Breast epithelium (tissue), 3 donors: ENCODE data around the gene TAF4B.

Experiments
- POLR2A ChIP-seq: fragments of 450-650 bp; IDR thresholded peaks from one replicate; pipeline ENCODE4 v1.6.1; 2016; ENCODE audit warnings: antibody characterized with exemption, mild to moderate bottlenecking, moderate library complexity
- POLR2AphosphoS5 ChIP-seq, 3 donors: sonication (generic); formaldehyde crosslinking; IDR thresholded peaks; one replicate each; pipeline ENCODE4 v1.6.1; 2017; ENCODE audit warnings: antibody characterized with exemption in 3 of 3
- TF ChIP-seq, protein P1 (sequence below), 3 donors: fragments of 450-650 bp; IDR thresholded peaks; one replicate each; pipeline ENCODE4 v1.5.1; 2016 to 2017; ENCODE audit warnings: antibody characterized with exemption in 3 of 3, mild to moderate bottlenecking in 3 of 3, moderate library complexity in 3 of 3

DNA sequence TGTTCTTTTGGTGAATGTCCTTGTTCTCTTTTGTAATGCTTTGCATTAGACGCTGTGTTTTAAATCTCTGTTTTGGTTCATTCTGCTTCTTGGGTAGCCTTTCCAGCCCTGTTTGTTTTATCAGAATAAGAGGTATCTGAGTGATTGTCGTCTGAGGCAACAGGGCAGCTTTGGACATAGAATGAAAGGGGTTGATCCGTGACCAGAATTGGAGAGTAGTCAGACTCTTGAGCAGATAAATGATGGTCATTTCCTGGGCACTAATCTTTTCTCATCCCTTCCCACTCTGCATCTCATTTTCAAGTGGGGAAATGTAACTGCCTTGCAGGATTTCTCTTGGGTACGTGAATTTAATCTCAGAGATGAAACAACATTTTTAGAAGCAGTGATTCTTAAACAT is 61.4 kb downstream of the TAF4B start:
- no peak for TF ChIP-seq POLR2A
- TF ChIP-seq, protein P1, sequence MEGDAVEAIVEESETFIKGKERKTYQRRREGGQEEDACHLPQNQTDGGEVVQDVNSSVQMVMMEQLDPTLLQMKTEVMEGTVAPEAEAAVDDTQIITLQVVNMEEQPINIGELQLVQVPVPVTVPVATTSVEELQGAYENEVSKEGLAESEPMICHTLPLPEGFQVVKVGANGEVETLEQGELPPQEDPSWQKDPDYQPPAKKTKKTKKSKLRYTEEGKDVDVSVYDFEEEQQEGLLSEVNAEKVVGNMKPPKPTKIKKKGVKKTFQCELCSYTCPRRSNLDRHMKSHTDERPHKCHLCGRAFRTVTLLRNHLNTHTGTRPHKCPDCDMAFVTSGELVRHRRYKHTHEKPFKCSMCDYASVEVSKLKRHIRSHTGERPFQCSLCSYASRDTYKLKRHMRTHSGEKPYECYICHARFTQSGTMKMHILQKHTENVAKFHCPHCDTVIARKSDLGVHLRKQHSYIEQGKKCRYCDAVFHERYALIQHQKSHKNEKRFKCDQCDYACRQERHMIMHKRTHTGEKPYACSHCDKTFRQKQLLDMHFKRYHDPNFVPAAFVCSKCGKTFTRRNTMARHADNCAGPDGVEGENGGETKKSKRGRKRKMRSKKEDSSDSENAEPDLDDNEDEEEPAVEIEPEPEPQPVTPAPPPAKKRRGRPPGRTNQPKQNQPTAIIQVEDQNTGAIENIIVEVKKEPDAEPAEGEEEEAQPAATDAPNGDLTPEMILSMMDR (IDR thresholded peaks at IDR 0.05): no peak
- TF ChIP-seq POLR2AphosphoS5 (IDR thresholded peaks at IDR 0.05): no peak
